Smooth muscle cell of the brain vasculature (primary cell): ENCODE data around the gene RPS27.
A peak's percentile ranks its signal among the peaks of the same experiment; 100 is the strongest.
"Not testable (repeated sequence)": the region's sequence is repeated elsewhere in the genome, so short reads cannot be mapped to it uniquely, and the experiment has no call there.

Source experiments
- DNase-seq: peaks from one replicate; pipeline ENCODE4 v3.0.0-alpha.2; 2012; ENCODE audit warnings: low read depth, low spot score

Gene RPS27

DNA sequence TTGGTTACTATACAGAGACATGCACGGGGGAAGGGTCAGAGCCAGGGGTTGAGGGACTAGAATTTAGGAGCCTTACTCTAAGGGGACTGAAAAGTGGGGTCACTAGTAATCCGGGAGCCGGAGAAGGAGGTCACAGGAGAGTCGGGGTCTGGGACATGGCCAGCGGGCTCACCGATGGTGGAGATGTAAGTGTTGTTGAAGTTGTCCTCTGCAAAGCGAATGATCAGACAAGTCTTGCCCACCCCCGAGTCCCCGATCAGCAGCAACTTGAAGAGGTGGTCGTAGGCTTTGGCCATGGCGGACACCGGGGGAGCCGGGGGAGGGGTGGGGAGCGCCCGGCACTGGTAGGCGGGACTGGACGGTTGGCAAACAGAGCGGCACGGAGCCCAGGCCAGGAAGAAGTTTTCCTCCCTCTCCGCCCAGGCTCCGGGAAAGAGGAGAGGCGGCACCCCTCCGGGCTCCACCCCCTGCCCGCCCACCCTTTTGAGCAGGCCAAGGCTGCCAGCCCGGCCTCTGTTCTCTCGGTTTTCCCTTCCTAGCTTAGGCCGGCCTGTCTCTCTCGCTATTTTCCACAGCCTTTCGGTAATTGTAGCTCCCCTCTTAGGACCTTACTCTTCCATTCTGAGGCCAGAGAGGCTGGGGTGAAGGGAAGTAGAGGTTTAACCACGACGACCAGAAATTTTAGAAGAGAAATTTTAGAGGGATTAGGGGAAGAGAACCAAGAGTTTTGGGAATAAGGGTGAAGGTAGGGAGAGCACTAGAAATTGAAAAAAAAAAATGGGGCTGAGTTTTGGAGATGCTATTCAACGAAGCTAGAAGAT, 4.4 kb upstream of the RPS27 start, which contains the start of gene RAB13:
TSS of gene RAB13 (minus strand) at position 399 of the 821 bp plus-strand sequence. CDS start at position 296, 103 bp downstream.
- DNase-seq = no peak

DNA sequence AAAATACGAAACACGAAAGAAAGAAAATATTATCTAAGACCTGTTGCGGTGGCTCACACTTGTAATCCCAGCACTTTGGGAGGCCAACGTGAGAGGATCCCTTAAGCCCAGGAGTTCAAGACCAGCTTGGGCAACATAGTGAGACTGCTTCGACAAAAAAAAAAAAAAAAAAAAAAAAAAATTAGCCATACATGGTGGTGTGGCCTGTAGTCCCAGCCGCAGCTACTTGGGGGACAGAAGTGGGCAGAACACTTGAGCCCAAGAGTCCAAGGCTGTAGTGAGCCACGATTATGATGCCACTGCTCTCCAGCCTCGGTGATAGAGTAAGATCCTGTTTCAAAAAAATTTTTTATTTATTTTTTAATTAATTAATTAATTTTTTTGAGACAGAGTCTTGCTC, 2.9 kb upstream of the RPS27 start:
- DNase-seq = no peak

DNA sequence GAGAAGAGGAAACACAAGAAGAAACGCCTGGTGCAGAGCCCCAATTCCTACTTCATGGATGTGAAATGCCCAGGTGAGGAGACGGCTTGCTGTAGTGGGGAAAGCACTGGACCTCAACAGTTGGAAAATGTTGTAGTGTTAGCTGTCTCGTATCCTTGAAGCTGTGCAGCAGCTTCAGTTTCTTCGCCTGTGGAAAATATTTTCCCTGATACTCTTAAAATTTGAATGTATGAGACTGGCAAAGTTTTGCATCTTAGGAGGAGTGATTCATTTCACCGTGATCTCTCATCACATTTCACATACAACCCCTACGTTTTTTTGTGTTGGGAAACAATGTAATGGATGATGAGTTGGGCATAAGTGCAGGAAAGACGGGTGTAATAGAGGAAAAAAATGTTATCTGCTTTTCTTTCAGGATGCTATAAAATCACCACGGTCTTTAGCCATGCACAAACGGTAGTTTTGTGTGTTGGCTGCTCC, 629 bp downstream of the RPS27 start:
- DNase-seq = no peak

DNA sequence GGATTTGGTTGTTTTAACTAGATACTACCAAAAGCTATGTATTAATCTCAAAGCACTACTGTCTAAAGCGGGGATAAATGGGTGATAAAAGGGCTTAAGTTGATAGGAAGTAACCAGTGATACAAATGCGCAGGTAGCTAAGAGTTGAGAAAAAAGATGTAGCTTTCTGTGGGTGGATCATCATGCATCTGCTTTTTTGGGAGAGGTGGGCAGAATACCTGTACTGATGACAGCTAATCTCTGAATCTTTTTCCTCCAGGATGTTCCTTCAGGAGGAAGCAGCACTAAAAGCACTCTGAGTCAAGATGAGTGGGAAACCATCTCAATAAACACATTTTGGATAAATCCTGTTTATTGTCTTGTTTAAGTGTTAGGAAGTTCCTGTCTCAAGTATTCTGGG, 1.2 kb downstream of the RPS27 start:
- DNase-seq = no peak

DNA sequence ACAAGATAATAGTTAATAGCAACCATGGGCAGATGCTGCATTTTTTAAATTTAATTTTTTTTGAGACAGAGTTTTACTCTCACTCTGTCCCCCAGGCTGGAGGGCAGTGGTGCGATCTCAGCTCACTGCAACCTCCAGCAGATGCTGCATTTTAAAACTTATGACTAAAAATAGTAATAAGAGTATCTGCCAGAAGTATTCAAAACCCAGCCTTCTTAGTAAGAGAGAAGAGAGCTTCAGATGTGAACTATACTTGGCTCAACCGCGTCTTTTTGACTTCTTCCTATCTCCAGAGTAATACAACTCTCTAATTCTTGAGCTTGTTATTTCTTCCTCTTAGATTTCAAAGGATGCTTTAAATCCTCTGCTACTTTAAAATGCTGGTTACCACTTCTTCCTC, 4.6 kb downstream of the RPS27 start:
- DNase-seq = no peak

DNA sequence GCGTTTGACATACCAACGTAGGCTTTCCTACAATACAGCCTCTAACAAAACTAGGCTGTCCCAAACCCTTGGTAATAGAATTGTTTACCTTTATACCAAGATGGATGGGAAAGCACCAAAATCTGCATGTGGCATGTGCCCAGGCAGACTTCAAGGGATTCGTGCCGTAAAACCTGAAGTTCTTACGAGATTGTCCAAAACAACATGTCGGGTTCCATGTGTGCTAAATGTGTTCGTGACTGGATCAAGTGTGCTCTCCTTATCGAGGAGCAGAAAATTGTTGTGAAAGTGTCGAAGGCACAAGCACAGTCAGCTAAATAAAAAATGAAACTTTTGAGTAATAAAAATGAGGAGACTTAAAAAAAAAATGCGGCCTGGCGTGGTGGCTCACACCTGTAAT, 5.1 kb downstream of the RPS27 start:
- DNase-seq = no peak

DNA sequence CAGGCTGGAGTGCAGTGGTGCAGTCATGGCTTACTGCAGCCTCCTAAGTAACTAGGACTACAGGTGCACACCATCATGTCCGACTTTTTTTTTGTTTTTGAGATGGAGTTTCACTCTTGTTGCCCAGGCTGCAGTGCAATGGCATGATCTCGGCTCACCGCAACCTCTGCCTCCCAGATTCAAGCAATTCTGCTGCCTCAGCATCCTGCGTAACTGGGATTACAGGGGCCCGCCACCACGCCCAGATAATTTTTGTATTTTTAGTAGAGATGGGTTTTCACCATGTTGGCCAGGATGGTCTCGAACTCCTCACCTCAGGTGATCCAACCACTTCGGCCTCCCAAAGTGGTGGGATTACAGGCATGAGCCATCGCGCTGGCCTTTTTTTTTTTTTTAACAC, 6.3 kb downstream of the RPS27 start:
- not testable (repeated sequence) for DNase-seq

DNA sequence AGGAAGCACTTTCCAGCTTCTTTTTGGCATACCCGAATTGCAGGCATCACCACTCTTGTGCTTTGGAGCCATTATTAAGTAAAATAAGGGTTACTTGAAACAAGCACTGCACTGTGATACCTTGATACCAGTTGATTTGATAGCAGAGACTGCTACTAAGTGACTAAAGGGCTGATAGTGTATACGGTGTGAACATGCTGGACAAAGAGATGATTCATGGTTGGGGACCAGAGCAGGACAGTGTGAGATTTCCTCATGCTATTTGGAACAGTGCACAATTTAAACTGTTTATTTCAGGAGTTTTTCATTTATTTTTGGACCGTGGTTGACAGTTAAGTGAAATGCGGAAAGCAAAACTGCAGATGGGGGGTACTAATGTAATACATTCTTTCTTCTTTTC, 9.9 kb downstream of the RPS27 start:
- no peak for DNase-seq

DNA sequence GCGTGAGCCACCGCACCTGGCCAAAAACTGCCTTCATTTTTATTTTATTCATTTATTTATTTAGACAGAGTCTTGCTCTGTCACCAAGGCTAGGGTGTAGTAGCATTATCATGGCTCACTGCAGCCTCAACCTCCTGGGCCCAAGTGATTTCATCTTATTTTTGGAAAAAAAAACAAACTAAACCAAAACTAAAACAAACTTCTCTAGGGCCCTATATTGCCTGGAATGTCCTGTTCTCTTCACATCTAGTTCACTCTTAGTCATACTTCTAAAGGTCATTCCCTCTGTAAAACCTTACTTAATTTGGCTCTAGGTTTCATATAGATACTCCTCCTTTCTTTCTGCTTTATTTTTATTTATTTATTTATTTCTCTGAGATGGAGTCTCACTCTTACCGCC, 15.6 kb downstream of the RPS27 start:
- DNase-seq = peak; percentile 18

DNA sequence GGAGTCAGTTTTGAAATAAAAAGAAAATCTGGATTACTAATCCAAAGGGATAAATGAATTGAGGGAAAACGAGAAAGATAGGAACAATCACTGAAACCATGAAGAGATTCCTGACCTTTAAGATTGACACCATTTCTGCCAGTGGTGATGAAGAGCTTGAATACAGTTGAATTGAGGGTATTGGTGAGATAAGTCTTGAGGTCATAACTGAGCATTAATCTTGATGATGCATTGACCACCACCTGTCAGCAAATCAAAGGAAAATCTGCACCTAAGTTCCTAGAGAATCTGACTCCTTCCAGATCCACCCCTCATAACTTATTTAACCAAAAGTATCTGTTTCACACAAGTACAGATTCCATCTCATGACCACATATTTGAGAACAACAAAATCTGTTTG, 21.6 kb downstream of the RPS27 start:
- DNase-seq = no peak

DNA sequence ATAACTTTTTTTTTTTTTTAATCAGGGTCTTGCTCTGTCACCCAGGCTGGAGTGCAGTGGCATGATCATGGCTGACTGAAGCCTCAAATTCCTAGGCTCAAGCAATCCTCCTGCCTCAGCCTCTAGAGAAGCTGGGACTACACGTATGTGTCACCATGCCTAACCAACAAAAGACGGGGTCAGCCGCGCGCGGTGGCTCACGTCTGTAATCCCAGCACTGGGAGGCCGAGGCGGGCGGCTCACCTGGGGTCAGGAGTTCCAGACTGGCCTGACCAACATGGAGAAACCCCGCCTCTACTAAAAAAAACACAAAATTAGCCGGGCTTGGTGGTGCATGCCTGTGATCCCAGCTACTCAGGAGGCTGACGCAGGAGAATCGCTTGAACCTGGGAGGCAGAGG, 22.0 kb downstream of the RPS27 start:
- not testable (repeated sequence) for DNase-seq

DNA sequence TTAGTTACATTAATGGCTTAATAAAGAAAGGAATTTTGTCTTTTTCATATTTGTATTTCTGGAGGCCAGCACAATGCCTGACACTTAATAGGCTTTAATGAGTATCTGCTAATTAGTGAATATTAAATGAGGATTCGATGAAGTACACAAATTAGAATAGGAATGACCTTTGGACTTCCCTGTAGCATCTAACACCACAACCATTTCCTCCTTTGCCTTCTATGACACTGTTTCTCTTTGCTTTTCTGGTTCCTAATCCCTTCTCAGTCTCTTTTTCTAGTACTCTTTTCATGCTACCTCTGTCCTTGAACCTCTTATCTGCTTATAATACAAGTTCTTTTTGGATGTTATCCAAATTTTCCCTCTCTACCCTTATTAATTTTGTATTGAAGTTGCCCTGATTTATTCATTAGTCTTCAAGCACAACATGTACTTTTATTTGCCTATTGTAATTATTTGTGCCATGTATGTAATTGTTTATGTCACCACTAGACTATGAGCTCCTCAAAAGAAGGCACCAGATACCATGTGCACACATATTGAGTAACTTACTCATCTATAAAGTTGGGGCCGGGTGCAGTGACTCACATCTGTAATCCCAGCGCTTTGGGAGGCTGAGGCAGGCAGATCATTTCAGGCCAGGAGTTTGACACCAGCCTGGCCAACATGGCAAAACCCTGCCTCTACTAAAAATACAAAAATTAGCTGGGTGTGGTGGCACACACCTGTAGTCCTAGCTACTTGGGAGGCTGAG, 23.8 kb downstream of the RPS27 start:
- DNase-seq = no peak

DNA sequence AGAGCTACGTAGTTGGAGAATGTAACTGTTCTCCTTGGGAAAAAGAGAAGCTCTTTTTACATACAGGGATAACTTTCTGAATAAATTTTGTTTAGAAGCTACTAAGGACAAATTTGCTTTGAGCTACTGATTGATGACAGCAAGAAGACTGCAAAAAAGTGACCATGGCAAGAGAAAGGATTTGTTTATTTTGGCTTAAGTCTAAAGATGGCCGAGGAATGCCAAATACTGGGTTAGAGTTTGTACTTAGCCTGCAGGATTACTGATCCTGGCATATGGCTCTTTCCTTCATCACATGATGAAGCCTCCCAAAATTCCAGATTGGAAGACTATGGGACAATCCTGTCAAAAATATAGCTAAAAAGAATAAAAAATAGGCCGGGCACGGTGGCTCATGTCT, 28.7 kb downstream of the RPS27 start:
- DNase-seq = no peak

DNA sequence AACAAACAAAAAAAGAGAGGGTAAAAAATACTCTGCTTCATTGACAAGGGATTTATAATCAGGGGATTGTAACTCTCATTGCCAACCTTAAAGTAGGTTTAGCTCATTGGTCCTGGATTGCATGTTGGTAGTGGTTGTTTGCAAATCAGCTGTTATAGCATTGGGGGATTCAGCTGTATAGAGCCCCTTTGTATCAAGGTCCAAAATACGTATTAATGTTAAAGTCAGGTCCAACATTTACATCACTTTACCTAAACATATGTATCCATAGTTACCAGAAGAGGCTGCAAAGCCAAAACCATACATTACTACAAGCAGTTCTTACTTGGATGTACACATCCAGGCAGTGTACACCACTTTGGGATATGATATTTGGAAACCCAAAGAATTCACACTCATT, 29.4 kb downstream of the RPS27 start:
- DNase-seq = no peak

DNA sequence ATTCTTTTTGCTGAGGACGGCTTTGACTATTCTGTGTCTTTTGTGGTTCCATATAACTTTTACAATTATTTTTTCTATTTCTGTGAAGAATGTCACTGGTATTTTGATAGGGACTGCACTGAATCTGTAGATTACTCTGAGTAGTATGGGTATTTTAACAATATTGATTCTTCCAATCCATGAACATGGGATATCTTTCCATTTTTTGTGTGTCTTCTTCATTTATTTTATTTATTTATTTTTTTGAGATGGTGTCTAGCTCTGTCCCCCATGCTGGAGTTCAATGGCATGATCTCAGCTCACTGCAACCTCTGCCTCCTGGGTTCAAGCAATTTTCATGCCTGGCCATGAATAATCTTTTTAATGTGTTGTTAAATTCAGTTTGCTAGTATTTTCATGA, 43.1 kb downstream of the RPS27 start:
- DNase-seq = not testable (repeated sequence)
